Activated CD4-positive, alpha-beta T cell treated with anti-CD3 and anti-CD28 coated beads for 48 hours (primary cell): ENCODE results near the gene ZNF24.

Experiments used
- DNase-seq: peaks from one replicate; pipeline ENCODE4 v3.0.0-alpha.2; 2020

ZNF24 gene

GRCh38 chr18:35290094-35290735 is 54.0 kb downstream of the ZNF24 start, which contains the start of gene ZSCAN30:
Gene ZSCAN30, minus strand, starts transcription at chr18:35290229. Its CDS starts 25,877 bp downstream, at chr18:35264352.
- peak; percentile 96 for DNase-seq

GRCh38 chr18:35289727-35290093 is 54.5 kb downstream of the ZNF24 start:
- DNase-seq = peak; percentile 42

- no peak for DNase-seq
Measured at GRCh38 chr18:35289293-35289692, 54.9 kb downstream of the ZNF24 start.

- no peak for DNase-seq
Measured at GRCh38 chr18:35284841-35285240, 59.4 kb downstream of the ZNF24 start.

GRCh38 chr18:35283923-35284794 is 60.1 kb downstream of the ZNF24 start:
- no peak for DNase-seq

GRCh38 chr18:35282353-35282752 is 61.9 kb downstream of the ZNF24 start:
- DNase-seq = no peak
